GM10266 (cell line): ENCODE measurements around the gene MICB.

Experiments used
- DNase-seq: peaks from one replicate; pipeline ENCODE4 v3.0.0; 2012; ENCODE audit errors: extremely low spot score
- TF ChIP-seq, protein P1 (sequence below): IDR thresholded peaks from 2 replicates; pipeline ENCODE4 v1.5.1; 2012; ENCODE audit warnings: mild to moderate bottlenecking, low read depth; ENCODE audit not compliant: control insufficient read depth, insufficient read depth; ENCODE audit errors: missing control alignments

The MICB gene

DNA sequence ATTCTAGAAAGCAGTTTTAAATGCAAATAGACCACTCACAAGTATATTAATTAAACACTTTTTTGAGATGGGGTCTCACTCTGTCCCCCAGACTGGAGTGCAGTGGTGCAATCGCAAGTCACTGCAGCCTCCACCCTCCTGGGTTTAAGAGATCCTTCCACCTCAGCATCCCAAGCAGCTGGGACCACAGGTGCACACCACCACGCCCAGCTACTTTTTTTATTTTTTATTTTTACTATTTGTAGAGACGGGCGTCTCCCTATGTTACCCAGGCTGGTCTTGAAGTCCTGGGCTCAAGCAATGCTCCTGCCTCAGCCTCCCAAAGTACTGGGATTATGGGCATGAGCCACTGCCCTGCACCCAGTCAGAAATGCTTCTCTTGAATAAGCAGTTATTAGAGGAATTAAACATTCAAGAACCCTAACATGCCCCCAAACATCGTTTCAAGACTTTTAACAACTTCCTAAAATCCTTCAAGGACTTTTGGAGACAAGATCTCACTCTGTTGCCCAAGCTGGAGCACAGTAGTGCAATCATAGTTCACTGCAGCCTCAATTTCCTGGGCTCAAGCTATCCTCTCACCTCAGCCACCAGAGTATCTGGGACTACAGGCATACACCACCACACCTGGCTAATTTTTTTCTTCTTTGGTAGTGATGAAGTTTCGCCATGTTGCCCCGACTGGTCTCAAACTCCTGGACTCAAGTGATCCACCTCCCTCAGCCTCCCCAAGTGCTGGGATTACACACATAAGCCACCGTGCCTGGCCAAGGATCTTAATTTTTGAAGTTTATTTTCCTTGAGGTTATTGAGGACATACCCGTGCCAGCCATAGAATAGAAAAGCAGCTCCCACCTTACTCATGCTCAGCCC is 34.1 kb downstream of the MICB start:
- no peak for DNase-seq
- TF ChIP-seq, protein P1, sequence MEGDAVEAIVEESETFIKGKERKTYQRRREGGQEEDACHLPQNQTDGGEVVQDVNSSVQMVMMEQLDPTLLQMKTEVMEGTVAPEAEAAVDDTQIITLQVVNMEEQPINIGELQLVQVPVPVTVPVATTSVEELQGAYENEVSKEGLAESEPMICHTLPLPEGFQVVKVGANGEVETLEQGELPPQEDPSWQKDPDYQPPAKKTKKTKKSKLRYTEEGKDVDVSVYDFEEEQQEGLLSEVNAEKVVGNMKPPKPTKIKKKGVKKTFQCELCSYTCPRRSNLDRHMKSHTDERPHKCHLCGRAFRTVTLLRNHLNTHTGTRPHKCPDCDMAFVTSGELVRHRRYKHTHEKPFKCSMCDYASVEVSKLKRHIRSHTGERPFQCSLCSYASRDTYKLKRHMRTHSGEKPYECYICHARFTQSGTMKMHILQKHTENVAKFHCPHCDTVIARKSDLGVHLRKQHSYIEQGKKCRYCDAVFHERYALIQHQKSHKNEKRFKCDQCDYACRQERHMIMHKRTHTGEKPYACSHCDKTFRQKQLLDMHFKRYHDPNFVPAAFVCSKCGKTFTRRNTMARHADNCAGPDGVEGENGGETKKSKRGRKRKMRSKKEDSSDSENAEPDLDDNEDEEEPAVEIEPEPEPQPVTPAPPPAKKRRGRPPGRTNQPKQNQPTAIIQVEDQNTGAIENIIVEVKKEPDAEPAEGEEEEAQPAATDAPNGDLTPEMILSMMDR = no peak

DNA sequence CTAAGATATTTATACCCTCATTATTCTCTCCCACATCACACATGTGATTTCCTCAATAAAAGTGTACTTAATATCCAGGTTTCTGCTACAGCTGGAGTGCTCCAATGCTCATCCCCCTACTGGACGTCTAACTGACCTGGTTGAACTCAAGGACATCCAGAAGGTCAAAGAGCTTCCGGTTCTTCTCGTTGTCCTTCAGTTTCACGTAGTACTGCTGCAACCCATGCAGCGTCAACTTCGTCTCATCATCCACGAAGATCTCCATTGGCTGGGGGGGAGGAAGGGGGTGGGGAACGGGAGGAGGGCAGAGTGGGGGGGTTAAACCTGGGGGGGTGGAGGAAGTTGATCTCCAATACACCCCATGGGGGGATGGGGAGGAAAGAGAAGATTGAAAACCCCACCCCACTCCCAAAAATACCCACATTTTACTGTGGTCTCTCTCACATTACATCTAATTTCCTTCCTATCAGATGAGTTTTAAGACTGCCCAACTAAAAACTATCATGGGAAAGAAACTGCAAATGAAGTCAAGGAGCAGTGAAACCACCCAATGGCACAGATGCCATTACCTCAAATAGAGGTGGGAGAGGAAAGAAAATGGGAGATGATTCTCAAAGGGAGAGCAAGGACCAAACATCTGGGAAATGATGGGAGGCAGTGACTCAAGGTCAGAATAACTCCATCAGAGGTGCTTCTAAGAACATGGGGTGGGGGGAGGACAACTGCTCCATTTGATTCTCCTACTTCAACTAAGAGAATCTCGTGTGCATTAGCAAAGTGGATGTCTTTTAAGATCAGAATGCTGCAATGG is 34.9 kb downstream of the MICB start:
- TF ChIP-seq, protein P1 = no peak
- DNase-seq = no peak

- DNase-seq = no peak
- TF ChIP-seq, protein P1 = no peak
Measured at GRCh38 chr6:31533455-31533841, 35.5 kb downstream of the MICB start.

DNA sequence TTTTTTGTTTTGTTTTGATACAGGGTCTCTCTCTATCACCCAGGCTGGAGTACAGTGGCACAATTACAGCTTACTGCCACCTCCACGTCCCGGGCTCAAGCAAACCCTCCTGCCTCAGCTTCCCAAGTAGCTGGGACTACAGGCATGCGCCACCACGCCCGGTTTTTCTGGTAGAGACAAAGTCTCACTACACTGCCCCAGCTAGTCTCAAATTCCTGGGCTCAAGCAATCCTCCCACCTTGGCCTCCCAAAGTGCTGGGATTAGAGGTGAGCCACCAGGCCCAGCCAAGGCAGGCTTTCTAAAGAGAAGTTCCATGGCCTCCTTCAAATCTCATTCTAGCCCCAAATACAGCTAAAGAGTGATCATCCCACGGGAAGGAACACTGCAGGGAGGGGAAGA is 36.1 kb downstream of the MICB start:
- TF ChIP-seq, protein P1 = no peak
- no peak for DNase-seq

DNA sequence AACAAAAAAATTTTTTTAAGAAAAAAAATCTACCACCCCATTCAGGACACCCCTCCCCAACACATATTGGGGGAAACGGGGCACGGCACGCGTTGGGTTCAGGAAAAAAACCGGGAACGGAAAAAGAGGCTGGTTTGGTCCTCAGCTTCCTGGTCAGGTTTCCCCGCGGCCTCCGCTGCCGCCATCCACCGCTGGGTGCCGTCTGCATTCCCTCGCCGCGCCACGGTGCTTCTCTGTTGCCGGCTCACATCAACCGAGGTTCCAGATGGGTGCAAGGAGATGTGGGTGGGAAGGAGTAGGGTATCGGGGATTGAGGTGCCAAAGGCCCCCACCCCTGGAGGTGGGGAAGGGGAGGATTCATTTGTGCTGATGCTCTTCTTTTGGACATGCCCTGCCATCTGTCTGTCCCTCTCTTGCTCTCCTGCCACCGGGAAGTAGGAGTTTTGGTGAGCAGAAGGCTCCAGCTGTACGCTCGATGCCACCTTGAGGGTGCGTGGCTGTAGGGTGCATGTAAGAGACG is 36.6 kb downstream of the MICB start:
- DNase-seq = no peak
- TF ChIP-seq, protein P1 = no peak

DNA sequence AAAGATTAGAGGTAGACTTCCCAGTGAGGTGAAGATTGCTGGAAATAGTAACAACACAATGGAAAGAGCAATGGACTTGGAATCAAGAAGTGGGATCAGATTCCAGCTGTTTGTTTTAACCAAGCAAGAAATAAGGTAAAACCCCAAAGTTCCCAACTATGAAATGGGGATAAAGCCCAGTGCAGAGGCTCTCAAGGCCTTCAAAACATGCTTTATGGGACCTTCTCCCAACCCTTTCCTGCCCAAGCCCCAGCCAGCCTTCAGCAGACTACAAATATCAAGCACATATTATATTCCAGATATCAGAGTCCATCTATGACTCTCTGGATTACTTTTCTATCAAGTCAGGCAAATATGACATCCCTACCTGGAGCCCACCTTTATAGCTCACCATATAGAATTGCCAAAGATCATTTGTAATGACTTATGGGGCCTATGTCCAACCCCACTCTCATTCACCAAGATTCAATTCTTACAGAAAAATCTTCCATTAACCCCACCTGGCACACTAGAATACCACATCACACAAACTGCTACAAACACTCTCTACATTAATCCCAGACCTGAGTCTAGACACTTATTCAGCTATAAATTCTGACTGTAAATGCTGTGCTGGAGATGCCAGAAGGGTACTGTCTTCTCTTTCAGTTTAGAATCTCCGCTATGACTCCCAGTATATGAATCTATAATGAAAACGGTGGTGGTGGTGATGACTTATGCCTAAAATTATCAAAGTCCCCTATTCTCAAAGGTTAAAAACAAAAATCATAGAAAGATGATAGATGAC is 37.8 kb downstream of the MICB start:
- TF ChIP-seq, protein P1 = no peak

More for the DNA sequence above, 37.8 kb downstream of the MICB start:
- DNase-seq = no peak
